ENCODE results near the gene TNS4.

DNA sequence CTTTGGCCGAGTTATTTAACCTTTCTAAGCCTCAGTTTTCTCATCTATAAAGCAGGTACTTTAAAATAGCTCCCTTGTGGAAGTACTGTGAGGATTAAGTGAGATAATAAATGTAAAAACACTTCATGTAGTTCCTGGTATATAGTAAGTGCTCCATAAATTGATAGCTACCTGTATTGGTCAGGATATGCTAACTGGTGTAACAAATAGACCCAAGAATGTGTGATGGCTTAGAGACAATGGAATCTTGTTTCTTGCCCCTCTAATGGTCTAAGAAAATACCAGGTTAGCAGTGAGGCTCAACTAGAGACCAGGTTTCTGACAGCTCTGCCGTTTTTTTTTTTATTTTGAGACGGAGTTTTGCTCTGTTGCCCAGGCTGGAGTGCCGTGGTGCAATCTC, 34.0 kb upstream of the TNS4 start:
- TF ChIP-seq FOXM1 (IDR thresholded peaks at IDR 0.05; ENCODE audit: borderline replicate concordance) (no peak), LEF1 (IDR thresholded peaks at IDR 0.05; ENCODE audit: borderline replicate concordance) (no peak), TARDBP (IDR thresholded peaks at IDR 0.05) (no peak), FOXA1 (IDR thresholded peaks at IDR 0.05) (no peak)
